Suprapubic skin (tissue), 4 donors: ENCODE results near the gene SFXN5. TPM values are rescaled to one million over a fixed set of nuclear protein-coding genes. Genes with fewer than 3 reads are reported as not detected.
"Not testable (repeated sequence)": the region's sequence is repeated elsewhere in the genome, so short reads cannot be mapped to it uniquely, and the experiment has no call there.

Experiments
- DNase-seq, 2 donors: peaks; one replicate each; pipeline ENCODE4 v3.0.0-alpha.2; 2019; ENCODE audit warnings: low spot score in 2 of 2
- H3K27ac ChIP-seq: fragments of 200-600 bp; sonication (generic); one replicate; pipeline ENCODE4 v1.5.1; 2019
- H3K27me3 ChIP-seq: fragments of 200-600 bp; sonication (generic); one replicate; pipeline ENCODE4 v1.5.1; 2019
- H3K36me3 ChIP-seq: fragments of 200-600 bp; sonication (generic); one replicate; pipeline ENCODE4 v1.5.1; 2019
- H3K4me1 ChIP-seq: fragments of 200-600 bp; sonication (generic); one replicate; pipeline ENCODE4 v1.5.1; 2019
- H3K4me3 ChIP-seq: fragments of 200-600 bp; sonication (generic); one replicate; pipeline ENCODE4 v1.5.1; 2019; ENCODE audit warnings: mild to moderate bottlenecking
- H3K9me3 ChIP-seq: fragments of 200-600 bp; sonication (generic); one replicate; pipeline ENCODE4 v1.5.1; 2019
- EP300 ChIP-seq: sonication (generic); formaldehyde crosslinking; IDR thresholded peaks from one replicate; pipeline ENCODE4 v1.6.1; 2017; ENCODE audit warnings: antibody characterized with exemption
- POLR2A ChIP-seq, 2 donors: fragments of 450-650 bp; IDR thresholded peaks; one replicate each; pipeline ENCODE4 v1.6.1; 2017; ENCODE audit warnings: antibody characterized with exemption in 2 of 2, mild to moderate bottlenecking in 2 of 2, moderate library complexity in 2 of 2
- POLR2AphosphoS5 ChIP-seq, 3 donors: sonication (generic); formaldehyde crosslinking; IDR thresholded peaks; one replicate each; pipeline ENCODE4 v1.6.1; 2017; ENCODE audit warnings: antibody characterized with exemption in 3 of 3
- WGBS: methylation state at CpG from one replicate; pipeline ENCODE4 v1.1.5; 2018; 5-methylcytosine and 5-hydroxymethylcytosine counted together
- total RNA-seq, 4 donors: library from RNA; depleted of rRNA; stranded (reverse); fragments of >200 nt; gene quantifications; one replicate each; pipeline ENCODE4 v1.1.0, GENCODE V29; 2016
- TF ChIP-seq, protein P1 (sequence below), 2 donors: fragments of 200-600 bp in 1 of 2; fragments of 450-650 bp in 1 of 2; sonication (generic) in 1 of 2; IDR thresholded peaks; one replicate each; pipeline ENCODE4 v1.5.1; 2016 to 2019; ENCODE audit warnings: antibody characterized with exemption in 2 of 2, mild to moderate bottlenecking in 1 of 2, moderate library complexity in 1 of 2

The SFXN5 gene, protein sequence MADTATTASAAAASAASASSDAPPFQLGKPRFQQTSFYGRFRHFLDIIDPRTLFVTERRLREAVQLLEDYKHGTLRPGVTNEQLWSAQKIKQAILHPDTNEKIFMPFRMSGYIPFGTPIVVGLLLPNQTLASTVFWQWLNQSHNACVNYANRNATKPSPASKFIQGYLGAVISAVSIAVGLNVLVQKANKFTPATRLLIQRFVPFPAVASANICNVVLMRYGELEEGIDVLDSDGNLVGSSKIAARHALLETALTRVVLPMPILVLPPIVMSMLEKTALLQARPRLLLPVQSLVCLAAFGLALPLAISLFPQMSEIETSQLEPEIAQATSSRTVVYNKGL
- total RNA-seq, result 10 to 100 TPM; 11.9 to 25.7 (median 18.8) TPM

DNA sequence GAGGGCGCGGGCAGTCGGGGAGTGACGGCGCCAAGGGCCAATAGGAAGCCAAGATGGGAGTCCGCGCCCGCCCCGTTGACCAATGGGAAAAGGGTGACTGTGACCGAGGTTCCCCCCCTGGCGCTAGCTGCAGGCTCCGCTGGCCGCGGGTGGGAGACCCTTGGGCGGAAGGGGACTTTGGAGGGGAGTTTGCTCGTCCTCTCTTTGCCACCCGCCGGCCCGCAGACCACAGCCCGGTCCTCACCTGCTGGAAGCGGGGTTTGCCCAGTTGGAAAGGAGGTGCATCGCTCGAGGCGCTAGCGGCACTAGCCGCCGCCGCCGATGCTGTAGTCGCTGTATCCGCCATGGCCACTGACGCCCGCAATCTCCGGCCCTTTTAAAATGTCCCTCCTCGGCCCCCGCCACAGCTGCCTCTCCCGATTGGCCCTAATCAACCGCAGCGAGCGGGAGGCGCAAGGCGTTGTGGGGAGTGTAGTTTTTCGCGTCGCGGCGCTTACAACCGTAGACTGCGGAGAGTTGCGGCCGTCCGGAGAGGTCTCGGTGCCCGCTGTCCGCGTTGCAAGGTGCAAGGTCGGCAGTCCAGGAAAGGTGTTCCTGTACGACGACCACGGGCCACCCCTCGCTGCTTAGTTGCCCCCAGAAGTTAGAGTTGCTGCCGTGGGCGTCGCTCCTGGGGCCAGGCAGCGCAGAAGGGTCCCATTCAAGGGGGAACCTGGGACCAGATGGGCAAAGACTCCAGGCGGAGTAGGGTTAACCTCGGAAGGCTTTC lies at the start of gene SFXN5:
Gene SFXN5 (minus strand): TSS at position 353 of the 769 bp plus-strand sequence. CDS start 7 bp downstream, at position 346.
- Histone ChIP-seq H3K4me3 (peak within 1 kb of the TSS; percentile 95), H3K27ac (peak within 1 kb of the TSS; percentile 91), H3K27me3 (no peaks in the 10 kb centered on the region), H3K4me1 (peaks cover 35% of the 10 kb centered on the region), H3K36me3 (peaks cover 11% of the 10 kb centered on the region), H3K9me3 (no peaks in the 10 kb centered on the region)
- peak; percentile 98 to 99 for DNase-seq
- 0% methylated on average over 31 of the region's 67 CpGs for WGBS
- TF ChIP-seq EP300 (no peak), POLR2A (IDR thresholded peaks at IDR 0.05) (no peak), POLR2AphosphoS5 (IDR thresholded peaks at IDR 0.05) (peak in 2 of 3 donors; percentile 69 to 89)
- TF ChIP-seq, protein P1, sequence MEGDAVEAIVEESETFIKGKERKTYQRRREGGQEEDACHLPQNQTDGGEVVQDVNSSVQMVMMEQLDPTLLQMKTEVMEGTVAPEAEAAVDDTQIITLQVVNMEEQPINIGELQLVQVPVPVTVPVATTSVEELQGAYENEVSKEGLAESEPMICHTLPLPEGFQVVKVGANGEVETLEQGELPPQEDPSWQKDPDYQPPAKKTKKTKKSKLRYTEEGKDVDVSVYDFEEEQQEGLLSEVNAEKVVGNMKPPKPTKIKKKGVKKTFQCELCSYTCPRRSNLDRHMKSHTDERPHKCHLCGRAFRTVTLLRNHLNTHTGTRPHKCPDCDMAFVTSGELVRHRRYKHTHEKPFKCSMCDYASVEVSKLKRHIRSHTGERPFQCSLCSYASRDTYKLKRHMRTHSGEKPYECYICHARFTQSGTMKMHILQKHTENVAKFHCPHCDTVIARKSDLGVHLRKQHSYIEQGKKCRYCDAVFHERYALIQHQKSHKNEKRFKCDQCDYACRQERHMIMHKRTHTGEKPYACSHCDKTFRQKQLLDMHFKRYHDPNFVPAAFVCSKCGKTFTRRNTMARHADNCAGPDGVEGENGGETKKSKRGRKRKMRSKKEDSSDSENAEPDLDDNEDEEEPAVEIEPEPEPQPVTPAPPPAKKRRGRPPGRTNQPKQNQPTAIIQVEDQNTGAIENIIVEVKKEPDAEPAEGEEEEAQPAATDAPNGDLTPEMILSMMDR (IDR thresholded peaks at IDR 0.05), result peak in 1 of 2 donors; percentile 24

DNA sequence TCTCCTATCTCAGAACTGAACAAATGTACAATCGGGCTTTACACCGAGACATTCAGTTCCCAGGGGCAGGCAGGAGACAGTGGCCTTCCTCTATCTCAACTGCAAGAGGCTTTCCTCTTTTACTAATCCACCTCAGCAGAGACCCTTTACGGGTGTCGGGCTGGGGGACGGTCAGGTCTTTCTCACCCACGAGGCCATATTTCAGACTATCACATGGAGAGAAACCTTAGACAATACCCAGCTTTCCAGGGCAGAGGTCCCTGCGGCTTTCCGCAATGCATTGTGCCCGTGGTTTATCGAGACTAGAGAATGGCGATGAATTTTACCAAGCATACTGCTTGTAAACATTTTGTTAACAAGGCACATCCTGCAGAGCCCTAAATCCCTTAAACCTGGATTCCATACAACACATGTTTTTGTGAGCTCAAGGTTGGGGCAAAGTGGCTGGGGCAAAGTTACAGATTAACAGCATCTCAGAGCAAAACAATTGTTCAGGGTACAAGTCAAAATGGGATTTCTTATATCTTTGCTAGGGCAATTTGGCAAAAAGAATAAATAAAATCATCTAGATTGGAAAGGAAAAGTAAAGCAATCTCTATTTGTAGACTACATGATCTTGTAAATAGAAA lies 48.2 kb upstream of the SFXN5 start:
- 91% methylated on average over 11 of the region's 11 CpGs for WGBS
- not testable (repeated sequence) for H3K4me3 ChIP-seq, H3K4me1 ChIP-seq, H3K36me3 ChIP-seq, DNase-seq, H3K9me3 ChIP-seq, H3K27me3 ChIP-seq, H3K27ac ChIP-seq

DNA sequence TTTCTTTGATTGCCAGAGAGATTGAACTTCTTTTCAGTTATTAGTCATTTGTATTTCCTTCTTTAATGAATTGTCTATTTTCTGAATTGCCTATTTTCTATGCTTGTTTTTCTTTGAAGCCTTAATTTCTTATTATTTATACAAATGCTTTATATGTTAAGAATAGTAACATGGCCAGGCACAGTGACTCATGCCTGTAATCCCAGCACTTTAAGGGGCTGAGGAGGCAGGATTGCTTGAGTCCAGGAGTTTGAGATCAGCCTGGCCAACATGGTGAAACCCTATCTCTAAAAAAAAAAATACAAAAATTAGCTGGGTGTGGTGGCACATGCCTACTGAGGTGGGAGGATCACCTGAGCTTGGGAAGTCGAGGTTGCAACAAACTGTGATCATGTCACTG lies 45.9 kb upstream of the SFXN5 start:
- no peak for TF ChIP-seq POLR2AphosphoS5 (IDR thresholded peaks at IDR 0.05)
- no peak for TF ChIP-seq POLR2A (IDR thresholded peaks at IDR 0.05)
- TF ChIP-seq, protein P1 (IDR thresholded peaks at IDR 0.05), result no peak
- TF ChIP-seq EP300, result no peak
- Histone ChIP-seq H3K27me3 (no peaks in the 10 kb centered on the region), H3K36me3 (no peaks in the 10 kb centered on the region), H3K4me1 (peaks cover 7% of the 10 kb centered on the region), H3K27ac (no peak overlapping the region), H3K9me3 (no peaks in the 10 kb centered on the region), H3K4me3 (no peak overlapping the region)
- no peak for DNase-seq
- WGBS, result 54% methylated on average over 1 of the region's 1 CpG

DNA sequence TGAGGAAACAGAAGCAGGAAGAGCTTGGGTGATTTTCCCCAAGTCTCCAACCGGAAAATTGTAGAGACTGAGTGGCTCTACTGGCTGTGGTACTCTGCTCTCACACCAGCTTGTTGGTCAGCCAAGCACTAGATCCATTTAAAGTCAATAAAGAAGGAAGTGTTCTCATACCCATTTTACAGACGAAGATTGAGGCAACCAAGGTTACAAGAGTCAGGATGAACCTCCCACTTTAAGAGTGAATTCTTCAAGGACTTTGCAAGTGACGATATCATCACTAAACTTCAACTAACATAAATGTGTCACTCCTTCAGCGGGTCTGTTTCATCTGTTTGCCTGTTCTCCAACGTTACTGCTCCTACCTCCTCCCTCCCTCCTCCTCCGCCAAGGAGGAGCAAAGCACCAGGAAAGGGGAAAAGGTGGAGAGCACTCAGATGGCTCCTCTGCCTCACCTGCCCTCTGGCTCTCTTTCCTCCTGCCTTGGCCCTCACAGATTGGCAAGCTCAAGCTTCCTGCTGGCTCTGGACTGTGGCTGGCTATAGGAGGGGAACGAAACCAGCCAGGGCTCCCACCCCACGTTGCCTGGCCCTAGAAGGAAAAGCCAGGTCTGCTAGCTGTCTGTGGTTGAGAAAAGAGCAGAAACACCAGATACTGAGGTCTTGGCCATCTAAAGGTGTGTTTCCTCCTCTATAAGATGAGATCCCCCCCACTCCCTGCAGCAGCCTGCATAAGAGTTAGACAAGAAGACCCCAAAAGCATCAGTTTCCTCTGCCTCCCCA lies 44.9 kb upstream of the SFXN5 start:
- Histone ChIP-seq H3K36me3 (no peaks in the 10 kb centered on the region), H3K27me3 (no peaks in the 10 kb centered on the region), H3K27ac (no peak overlapping the region), H3K4me3 (no peak overlapping the region), H3K9me3 (no peaks in the 10 kb centered on the region), H3K4me1 (peaks cover 17% of the 10 kb centered on the region)
- DNase-seq, result no peak
- no peak for TF ChIP-seq EP300
- TF ChIP-seq, protein P1 (IDR thresholded peaks at IDR 0.05), result no peak
- no peak for TF ChIP-seq POLR2AphosphoS5 (IDR thresholded peaks at IDR 0.05)
- TF ChIP-seq POLR2A (IDR thresholded peaks at IDR 0.05), result no peak
- WGBS, result 64% methylated on average over 8 of the region's 8 CpGs

DNA sequence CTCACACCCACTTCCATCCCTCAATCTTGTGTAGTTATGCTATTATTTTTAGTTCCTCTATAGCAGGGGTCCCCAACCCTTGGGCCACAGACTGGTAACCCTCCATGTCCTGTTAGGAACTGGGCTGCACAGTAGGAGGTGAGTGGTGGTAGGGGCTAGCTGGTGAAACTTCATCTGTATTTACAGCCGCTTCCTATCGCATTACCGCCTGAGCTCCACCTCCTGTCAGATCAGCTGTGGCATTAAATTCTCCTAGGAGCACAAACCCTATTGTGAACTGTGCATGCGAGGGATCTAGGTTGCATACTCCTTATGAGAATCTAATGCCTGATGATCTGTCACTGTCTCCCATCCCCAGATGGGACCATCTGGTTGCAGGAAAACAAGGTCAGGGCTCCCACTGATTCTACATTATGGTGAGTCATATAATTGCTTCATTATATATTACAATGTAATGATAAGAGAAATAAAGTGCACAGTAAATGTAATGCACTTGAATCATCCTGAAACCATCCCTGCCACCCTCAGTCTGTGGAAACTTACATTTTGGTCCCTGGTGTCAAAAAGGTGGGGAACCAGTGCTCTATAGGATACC lies 42.9 kb upstream of the SFXN5 start:
- TF ChIP-seq EP300, result no peak
- TF ChIP-seq, protein P1 (IDR thresholded peaks at IDR 0.05), result no peak
- TF ChIP-seq POLR2AphosphoS5 (IDR thresholded peaks at IDR 0.05), result no peak
- no peak for TF ChIP-seq POLR2A (IDR thresholded peaks at IDR 0.05)
- WGBS, result 89% methylated on average over 4 of the region's 4 CpGs
- no peak for DNase-seq

More for the DNA sequence above, 42.9 kb upstream of the SFXN5 start:
- no peak overlapping the region for H3K27ac ChIP-seq
- no peaks in the 10 kb centered on the region for H3K9me3 ChIP-seq
- H3K36me3 ChIP-seq, result no peaks in the 10 kb centered on the region
- no peaks in the 10 kb centered on the region for H3K27me3 ChIP-seq
- peaks cover 36% of the 10 kb centered on the region for H3K4me1 ChIP-seq
- no peak overlapping the region for H3K4me3 ChIP-seq
